Fibroblast of villous mesenchyme (primary cell): Measurements from ENCODE around the gene SPSB1. TPM values are rescaled to one million over a fixed set of nuclear protein-coding genes. Genes with fewer than 3 reads are reported as not detected.
A peak's percentile ranks its signal among the peaks of the same experiment; 100 is the strongest.

Source experiments
- DNase-seq: peaks from one replicate; pipeline ENCODE4 v3.0.0-alpha.2; 2010; ENCODE audit warnings: low read depth
- H3K4me3 ChIP-seq: 2 replicates; pipeline ENCODE4 v1.5.1; 2011; ENCODE audit warnings: low read depth, mild to moderate bottlenecking, low read length
- CTCF ChIP-seq: IDR thresholded peaks from 2 replicates; pipeline ENCODE4 v1.5.1; 2012; ENCODE audit warnings: low read depth, mild to moderate bottlenecking, low read length; ENCODE audit not compliant: insufficient read depth
- total RNA-seq: library from RNA; depleted of rRNA; stranded (reverse); fragments of >200 nt; gene quantifications from 2 replicates; pipeline ENCODE4 v1.2.3, GENCODE V29; 2012

Gene SPSB1
- total RNA-seq, 1 donor: 20.7 TPM

DNA sequence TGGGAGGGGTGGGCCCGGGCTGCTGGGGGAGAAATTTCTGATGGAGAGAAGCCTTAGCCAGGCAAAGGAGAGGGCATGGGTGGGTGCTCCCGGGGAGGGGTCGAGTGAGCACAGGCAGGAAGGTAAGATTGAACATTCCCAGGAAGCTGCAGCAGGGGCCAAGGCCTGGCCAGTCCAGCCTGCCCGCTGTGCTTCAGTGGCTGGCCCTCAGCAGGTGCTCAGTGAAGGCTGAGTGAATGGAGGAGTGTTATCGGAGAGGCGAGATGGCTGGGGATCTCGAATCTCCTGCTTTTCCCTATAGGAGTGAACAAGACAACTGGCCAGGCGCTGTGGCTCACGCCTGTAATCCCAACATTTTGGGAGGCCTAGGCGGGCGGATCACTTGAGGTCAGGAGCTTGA is 20.9 kb downstream of the SPSB1 start:
- H3K4me3 ChIP-seq: no peak overlapping the region
- TF ChIP-seq CTCF: no peak
- DNase-seq: no peak

GRCh38 chr1:9314111-9314510 is 21.4 kb downstream of the SPSB1 start:
- no peak for DNase-seq
- H3K4me3 ChIP-seq: no peak overlapping the region
- no peak for TF ChIP-seq CTCF

DNA sequence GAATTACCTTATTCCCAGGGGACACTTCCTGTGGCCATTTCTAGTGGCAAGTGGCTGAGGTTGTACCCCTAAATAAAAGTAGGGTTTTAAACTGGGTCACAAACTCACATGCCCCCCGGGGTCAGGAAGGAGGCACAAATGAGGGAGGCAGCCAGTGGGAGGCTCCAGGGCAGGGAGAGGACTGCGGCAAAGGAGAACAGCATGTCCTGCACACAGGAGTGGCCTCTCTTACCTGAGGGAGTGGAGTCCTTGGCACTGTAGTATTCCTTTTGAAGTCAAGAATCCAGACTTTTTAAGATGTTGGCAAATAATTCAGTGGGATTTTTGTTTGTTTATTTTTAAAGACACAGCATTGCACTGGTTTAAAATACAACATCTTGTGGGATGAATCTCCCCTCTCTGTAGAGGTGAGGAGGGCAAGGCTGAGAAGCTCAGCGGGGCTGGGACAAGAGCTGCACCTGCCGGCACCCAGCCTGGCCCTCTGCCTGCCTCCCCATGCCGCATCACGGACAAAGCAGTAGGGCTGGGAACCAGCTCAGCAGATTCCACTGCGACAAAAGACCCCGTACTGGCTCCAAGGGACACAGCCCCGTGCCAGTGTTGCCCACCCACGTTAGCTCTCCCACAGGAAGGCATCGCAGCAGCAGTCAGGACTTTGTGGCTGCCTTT is 22.2 kb downstream of the SPSB1 start:
- H3K4me3 ChIP-seq: no peak overlapping the region
- no peak for DNase-seq
- TF ChIP-seq CTCF: no peak

DNA sequence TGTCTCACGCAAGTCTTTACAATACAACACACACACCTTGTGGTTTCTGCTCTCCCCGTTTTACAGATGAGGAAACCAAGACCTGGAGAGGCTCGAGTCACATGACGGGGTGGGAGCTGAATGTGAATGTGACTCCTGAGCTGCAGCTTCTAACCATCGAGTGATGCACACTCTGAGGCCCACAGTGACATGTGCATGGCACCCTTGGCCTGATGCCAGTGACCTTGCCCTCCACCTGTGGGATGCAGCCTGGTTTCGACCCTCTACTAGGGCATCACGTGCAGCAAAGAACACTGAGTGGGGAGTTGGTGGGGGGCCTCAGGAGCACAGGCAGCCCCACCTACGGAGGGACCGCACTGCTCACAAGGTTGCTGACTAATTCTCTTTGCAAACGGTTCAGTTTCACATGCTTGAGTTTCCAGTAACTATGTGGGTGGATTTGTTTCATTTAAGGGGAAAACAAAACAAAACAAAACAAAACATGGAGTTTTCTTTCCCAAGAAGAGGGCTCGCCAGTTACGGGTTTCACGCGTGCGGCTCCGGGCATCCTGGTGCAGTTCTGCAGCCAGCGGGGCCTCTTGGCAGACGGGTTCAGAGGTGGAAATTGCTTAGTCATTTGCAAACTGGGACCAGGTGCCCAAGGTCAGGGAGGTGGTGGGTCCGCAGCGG is 22.9 kb downstream of the SPSB1 start:
- no peak for TF ChIP-seq CTCF
- no peak overlapping the region for H3K4me3 ChIP-seq
- peak; percentile 88 for DNase-seq

DNA sequence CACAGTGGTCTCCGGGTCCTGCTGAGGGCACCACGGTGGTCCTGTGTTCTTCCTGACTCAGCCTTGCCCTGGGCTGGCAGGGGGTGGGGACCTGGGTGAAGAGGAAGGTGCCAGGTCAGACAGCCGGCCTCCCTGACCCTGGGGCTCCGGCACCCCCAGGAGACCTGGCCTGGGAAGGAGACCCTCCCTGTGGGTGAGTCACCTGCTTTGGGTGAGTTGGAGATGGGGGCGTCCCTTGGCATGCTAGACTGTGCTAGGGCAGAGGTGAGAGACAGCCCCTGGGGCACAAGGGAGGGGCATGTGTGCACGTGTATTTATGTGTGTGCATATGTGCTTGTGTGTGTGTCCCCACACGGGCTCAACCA is 23.4 kb downstream of the SPSB1 start:
- TF ChIP-seq CTCF: no peak
- no peak overlapping the region for H3K4me3 ChIP-seq
- no peak for DNase-seq

- no peak for TF ChIP-seq CTCF
- no peak overlapping the region for H3K4me3 ChIP-seq
- no peak for DNase-seq
Measured at GRCh38 chr1:9316512-9316911, 23.8 kb downstream of the SPSB1 start.
